ENCODE data around the gene ERBB4.

DNA sequence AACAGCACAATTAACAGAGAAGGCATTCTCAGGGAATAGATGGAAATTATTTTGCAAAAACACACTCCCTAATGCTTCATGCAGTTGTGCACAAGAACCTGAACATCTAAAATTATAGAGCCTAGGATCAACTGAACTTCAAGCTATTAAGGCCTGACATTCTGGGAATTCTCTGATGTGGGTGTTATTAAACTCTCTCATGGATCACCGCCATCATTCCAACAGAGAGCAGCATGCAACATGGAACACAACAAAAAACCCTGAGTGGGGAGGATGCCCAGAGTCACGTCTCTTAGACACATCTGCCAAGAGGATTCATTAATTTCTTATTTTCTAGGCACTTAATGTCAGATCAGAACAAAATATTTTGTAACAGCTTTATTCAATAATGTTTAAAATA, 543.8 kb downstream of the ERBB4 start:
- TF ChIP-seq CTCF (IDR thresholded peaks at IDR 0.05) (no peak), POLR2A (IDR thresholded peaks at IDR 0.05) (no peak)

Data from ovary (tissue), 3 donors.